ENCODE data around the gene ANKS3.

- TF ChIP-seq, protein P1, sequence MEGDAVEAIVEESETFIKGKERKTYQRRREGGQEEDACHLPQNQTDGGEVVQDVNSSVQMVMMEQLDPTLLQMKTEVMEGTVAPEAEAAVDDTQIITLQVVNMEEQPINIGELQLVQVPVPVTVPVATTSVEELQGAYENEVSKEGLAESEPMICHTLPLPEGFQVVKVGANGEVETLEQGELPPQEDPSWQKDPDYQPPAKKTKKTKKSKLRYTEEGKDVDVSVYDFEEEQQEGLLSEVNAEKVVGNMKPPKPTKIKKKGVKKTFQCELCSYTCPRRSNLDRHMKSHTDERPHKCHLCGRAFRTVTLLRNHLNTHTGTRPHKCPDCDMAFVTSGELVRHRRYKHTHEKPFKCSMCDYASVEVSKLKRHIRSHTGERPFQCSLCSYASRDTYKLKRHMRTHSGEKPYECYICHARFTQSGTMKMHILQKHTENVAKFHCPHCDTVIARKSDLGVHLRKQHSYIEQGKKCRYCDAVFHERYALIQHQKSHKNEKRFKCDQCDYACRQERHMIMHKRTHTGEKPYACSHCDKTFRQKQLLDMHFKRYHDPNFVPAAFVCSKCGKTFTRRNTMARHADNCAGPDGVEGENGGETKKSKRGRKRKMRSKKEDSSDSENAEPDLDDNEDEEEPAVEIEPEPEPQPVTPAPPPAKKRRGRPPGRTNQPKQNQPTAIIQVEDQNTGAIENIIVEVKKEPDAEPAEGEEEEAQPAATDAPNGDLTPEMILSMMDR (IDR thresholded peaks at IDR 0.05 in 2 of 3, conservative IDR thresholded peaks at IDR 0.05 in 1 of 3; ENCODE audit: control insufficient read depth in 2 of 3, extremely low read depth in 1 of 3, insufficient read depth in 1 of 3, low read depth in 3 of 3, low read length in 3 of 3): no peak
- TF ChIP-seq, protein P2, sequence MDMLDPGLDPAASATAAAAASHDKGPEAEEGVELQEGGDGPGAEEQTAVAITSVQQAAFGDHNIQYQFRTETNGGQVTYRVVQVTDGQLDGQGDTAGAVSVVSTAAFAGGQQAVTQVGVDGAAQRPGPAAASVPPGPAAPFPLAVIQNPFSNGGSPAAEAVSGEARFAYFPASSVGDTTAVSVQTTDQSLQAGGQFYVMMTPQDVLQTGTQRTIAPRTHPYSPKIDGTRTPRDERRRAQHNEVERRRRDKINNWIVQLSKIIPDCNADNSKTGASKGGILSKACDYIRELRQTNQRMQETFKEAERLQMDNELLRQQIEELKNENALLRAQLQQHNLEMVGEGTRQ (IDR thresholded peaks at IDR 0.05; ENCODE audit: borderline replicate concordance, low read depth, low read length): no peak
- TF ChIP-seq TAF1 (IDR thresholded peaks at IDR 0.05; ENCODE audit: borderline replicate concordance, low read depth, low read length) (no peak), FOXM1 (IDR thresholded peaks at IDR 0.05; ENCODE audit: low read depth, low read length) (no peak), RAD21 (IDR thresholded peaks at IDR 0.05; ENCODE audit: insufficient read depth, low read depth, low read length) (no peak), SP1 (IDR thresholded peaks at IDR 0.05; ENCODE audit: low read depth, low read length) (no peak), CEBPB (IDR thresholded peaks at IDR 0.05; ENCODE audit: borderline replicate concordance in 1 of 2, low read depth in 2 of 2, low read length in 2 of 2) (no peak), SIN3A (IDR thresholded peaks at IDR 0.05; ENCODE audit: low read depth, low read length) (no peak), POLR2AphosphoS5 (IDR thresholded peaks at IDR 0.05; ENCODE audit: low read length) (no peak), CREB1 (IDR thresholded peaks at IDR 0.05; ENCODE audit: low read depth) (no peak)
- TF ChIP-seq, protein P3, sequence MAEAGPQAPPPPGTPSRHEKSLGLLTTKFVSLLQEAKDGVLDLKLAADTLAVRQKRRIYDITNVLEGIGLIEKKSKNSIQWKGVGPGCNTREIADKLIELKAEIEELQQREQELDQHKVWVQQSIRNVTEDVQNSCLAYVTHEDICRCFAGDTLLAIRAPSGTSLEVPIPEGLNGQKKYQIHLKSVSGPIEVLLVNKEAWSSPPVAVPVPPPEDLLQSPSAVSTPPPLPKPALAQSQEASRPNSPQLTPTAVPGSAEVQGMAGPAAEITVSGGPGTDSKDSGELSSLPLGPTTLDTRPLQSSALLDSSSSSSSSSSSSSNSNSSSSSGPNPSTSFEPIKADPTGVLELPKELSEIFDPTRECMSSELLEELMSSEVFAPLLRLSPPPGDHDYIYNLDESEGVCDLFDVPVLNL (IDR thresholded peaks at IDR 0.05; ENCODE audit: low read depth, low read length): no peak
Observed at GRCh38 chr16:4747906-4748681, 14.0 kb upstream of the ANKS3 start.
